Activated CD4-positive, alpha-beta T cell treated with anti-CD3 and anti-CD28 coated beads, Interleukin-2, amount 50 U/mL, for 16 hours (primary cell): Measurements from ENCODE around the gene MGME1.

ENCODE experiments used
- DNase-seq: peaks from one replicate; pipeline ENCODE4 v3.0.0-alpha.2; 2020

The MGME1 gene

GRCh38 chr20:17961587-17961940 is 7.3 kb upstream of the MGME1 start:
- DNase-seq = no peak

GRCh38 chr20:17963114-17963897 is 5.5 kb upstream of the MGME1 start:
- no peak for DNase-seq

- no peak for DNase-seq
Measured at GRCh38 chr20:17964073-17964472, 4.7 kb upstream of the MGME1 start.

- DNase-seq = no peak
Measured at GRCh38 chr20:17964632-17965031, 4.2 kb upstream of the MGME1 start.

GRCh38 chr20:17965042-17965697 is 3.6 kb upstream of the MGME1 start:
- peak; percentile 42 for DNase-seq

GRCh38 chr20:17966432-17967310 is 2.1 kb upstream of the MGME1 start:
- peak; percentile 54 for DNase-seq

GRCh38 chr20:17967521-17968365 is 1.1 kb upstream of the MGME1 start:
- DNase-seq = peak; percentile 37

GRCh38 chr20:17969278-17969883 is 563 bp downstream of the MGME1 start:
- DNase-seq = peak; percentile 50

- peak; percentile 70 for DNase-seq
Measured at GRCh38 chr20:17969884-17970409, 1.1 kb downstream of the MGME1 start.

- DNase-seq = no peak
Measured at GRCh38 chr20:17971300-17972013, 2.6 kb downstream of the MGME1 start.

GRCh38 chr20:17972121-17972520 is 3.3 kb downstream of the MGME1 start:
- no peak for DNase-seq

- DNase-seq = no peak
Measured at GRCh38 chr20:17976305-17976704, 7.5 kb downstream of the MGME1 start.

- no peak for DNase-seq
Measured at GRCh38 chr20:17985388-17986018, 16.7 kb downstream of the MGME1 start.

- no peak for DNase-seq
Measured at GRCh38 chr20:17987988-17988387, 19.2 kb downstream of the MGME1 start.

GRCh38 chr20:17990278-17990972 is 21.6 kb downstream of the MGME1 start:
- DNase-seq = no peak

- peak; percentile 79 for DNase-seq
Measured at GRCh38 chr20:17992224-17992637, 23.4 kb downstream of the MGME1 start.

- peak; percentile 46 for DNase-seq
Measured at GRCh38 chr20:17992847-17993513, 24.2 kb downstream of the MGME1 start.

GRCh38 chr20:17993546-17993945 is 24.7 kb downstream of the MGME1 start:
- no peak for DNase-seq
